Urothelium cell line (cell line): ENCODE results near the gene TWF1.
"Not testable (repeated sequence)": the region's sequence is repeated elsewhere in the genome, so short reads cannot be mapped to it uniquely, and the experiment has no call there.

Experiments
- DNase-seq: peaks from one replicate; pipeline ENCODE4 v3.0.0; 2011; ENCODE audit warnings: low spot score, mixed read lengths
- FAIRE-seq: peaks from 2 replicates; lab custom pipeline; 2011; peaks lifted over from hg19 to GRCh38; lab: Jason Lieb, UNC

TWF1 gene

GRCh38 chr12:43806737-43807072 is 588 bp upstream of the TWF1 start:
- FAIRE-seq: no peak
- no peak for DNase-seq

GRCh38 chr12:43805149-43805859 is 813 bp downstream of the TWF1 start:
- no peak for FAIRE-seq

GRCh38 chr12:43797561-43798217 is 8.4 kb downstream of the TWF1 start:
- DNase-seq: no peak
- FAIRE-seq: no peak

More at GRCh38 chr12:43805149-43805859, 813 bp downstream of the TWF1 start:
- DNase-seq: no peak

DNA sequence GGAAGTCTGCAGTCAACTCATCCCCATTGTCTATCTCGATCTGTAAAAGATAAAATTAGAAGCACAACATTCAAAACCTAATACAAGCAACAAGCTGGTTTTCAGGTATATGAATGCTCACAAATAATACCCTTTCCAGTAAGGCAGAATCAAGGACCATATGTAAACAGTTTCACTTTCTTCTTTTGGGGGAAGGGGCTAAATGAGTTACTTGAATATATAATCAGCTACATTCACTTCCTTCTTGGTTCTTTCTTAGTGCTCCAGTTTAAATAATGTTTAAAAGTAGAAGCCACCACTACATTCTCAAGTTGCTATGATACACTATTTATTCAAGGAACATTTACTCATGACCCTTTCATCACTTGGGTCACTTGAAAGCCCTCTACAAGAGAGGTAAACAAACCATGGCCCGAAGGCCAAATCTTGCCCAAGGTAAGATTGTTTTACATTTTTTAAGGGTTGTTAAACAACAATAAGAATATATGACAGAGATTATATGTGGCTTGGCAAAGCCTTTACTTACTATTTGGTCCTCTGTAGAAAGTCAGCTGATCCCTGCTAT is 10.3 kb downstream of the TWF1 start:
- FAIRE-seq: no peak
- no peak for DNase-seq

DNA sequence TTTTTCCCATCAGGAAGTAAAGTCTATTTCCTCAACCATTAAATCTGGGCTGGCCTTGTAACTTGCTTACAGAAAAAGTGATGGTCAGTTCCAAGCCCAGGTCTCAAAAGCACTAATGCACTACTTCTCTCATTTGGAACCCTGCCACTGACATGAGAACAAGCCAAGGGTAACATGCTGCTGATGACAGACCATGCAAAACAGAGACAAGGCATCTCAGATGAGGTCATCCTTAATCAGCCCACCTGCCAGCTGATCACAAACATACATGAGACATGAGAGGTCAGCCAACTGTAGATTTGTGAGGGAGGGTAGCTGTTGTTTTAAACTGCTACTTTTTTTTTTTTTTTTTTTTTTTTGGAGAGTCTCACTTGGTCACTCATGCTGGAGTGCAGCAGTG is 16.2 kb downstream of the TWF1 start:
- FAIRE-seq (no peak), DNase-seq (no peak)

- DNase-seq: no peak
Measured at GRCh38 chr12:43786899-43787693, 19.0 kb downstream of the TWF1 start.

DNA sequence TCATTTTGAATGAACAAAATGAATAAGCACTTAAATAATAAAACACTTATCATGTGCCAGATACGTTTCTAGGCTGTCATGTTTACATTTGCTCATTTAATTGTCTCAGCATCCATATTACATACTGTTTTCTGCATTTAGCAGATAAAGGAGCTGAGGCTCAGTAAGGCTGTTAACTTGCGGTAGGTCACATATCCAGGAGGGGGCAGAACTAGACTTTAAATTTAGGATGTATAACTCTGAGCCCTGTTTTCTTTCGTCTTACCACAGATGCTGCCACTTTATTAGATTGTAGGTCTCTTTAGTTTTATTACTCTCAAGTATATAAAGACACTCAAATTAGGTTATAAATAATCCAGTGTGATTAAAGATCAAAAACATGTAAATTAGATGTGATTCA is 29.6 kb downstream of the TWF1 start:
- DNase-seq: peak; percentile 17
- FAIRE-seq: no peak

More at GRCh38 chr12:43786899-43787693, 19.0 kb downstream of the TWF1 start:
- no peak for FAIRE-seq

GRCh38 chr12:43766291-43766690 is 39.8 kb downstream of the TWF1 start:
- DNase-seq (no peak), FAIRE-seq (no peak)

GRCh38 chr12:43764528-43764927 is 41.6 kb downstream of the TWF1 start:
- DNase-seq: no peak
- FAIRE-seq: no peak

DNA sequence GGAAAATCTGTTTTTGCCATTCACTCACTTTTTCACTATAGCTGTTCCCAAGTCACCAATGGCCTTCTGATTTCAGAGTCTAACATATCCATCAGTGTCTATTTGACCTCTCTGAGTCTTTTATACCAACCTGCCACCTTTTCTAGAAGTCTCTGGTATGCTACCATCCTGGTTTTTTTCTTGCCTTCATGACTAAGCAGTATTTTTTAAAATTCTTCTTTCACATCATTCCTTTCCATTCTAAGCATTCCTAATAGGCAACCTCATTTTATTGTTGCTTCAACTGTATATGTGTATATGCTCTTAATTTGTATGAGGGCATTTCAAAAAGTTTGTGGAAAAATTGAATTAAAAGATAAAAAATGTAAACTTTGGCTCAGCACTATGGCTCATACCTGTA is 42.3 kb downstream of the TWF1 start:
- DNase-seq: no peak
- no peak for FAIRE-seq

DNA sequence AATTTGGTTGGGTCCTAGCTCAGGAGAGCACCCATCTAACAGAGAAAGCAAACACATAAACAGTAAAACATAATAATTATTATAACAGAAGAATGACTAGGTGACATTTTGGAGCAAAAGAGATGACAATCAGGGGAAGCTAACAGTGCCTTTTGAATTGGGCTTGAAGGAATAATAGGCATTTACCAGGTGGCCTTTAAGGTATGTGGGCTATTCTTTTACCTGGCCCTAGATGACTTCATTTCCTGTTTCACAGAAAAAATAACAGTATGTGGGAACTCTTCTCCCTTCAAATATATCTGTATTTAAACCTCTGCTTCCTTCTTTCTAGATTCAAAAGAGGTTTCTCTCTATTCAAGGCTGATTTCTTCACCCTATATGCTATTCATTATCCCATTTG is 43.5 kb downstream of the TWF1 start:
- FAIRE-seq (no peak), DNase-seq (no peak)

DNA sequence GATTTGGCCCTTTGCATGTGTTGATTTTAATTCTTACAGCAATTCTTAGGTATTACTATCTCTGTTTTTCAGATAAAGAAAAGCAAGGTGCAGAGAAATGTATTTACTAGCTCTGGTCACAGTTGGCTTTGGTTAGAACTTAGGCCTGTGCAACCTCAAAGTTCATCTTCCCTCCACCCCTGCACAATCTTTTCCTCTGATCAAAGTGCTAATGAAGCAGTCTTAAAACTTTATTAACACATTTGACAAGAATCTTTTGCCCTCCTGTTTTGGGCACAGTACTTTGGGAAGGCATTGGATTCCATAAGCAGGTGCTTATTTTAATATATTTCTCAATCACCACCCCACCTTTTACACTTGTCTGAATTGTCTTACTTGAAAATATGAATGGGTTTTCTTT is 44.6 kb downstream of the TWF1 start:
- no peak for DNase-seq
- no peak for FAIRE-seq

- FAIRE-seq: no peak
- DNase-seq: no peak
Measured at GRCh38 chr12:43760396-43760795, 45.7 kb downstream of the TWF1 start.

GRCh38 chr12:43758728-43759563 is 47.2 kb downstream of the TWF1 start, which contains the start of the genes IRAK4 and PUS7L:
Gene IRAK4, plus strand, starts transcription at chr12:43758951. Its CDS starts 9,161 bp downstream, at chr12:43768112.
Gene PUS7L, minus strand, starts transcription at chr12:43758790. Its CDS starts 3,545 bp downstream, at chr12:43755245.
- DNase-seq (peak; percentile 94), FAIRE-seq (peak; percentile 5)

- DNase-seq (peak; percentile 49), FAIRE-seq (peak; percentile 44)
Measured at GRCh38 chr12:43758247-43758727, 47.8 kb downstream of the TWF1 start.

GRCh38 chr12:43754015-43754414 is 52.1 kb downstream of the TWF1 start:
- DNase-seq (no peak), FAIRE-seq (no peak)

- DNase-seq, FAIRE-seq: not testable (repeated sequence)
Measured at GRCh38 chr12:43751360-43751759, 54.8 kb downstream of the TWF1 start.

- DNase-seq (no peak), FAIRE-seq (no peak)
Measured at GRCh38 chr12:43750814-43751213, 55.3 kb downstream of the TWF1 start.

GRCh38 chr12:43749016-43749415 is 57.1 kb downstream of the TWF1 start:
- FAIRE-seq (no peak), DNase-seq (no peak)

GRCh38 chr12:43744826-43745225 is 61.3 kb downstream of the TWF1 start:
- FAIRE-seq: no peak
- no peak for DNase-seq
